Measurements from ENCODE around the gene TNS1.
"Not testable (repeated sequence)": the region's sequence is repeated elsewhere in the genome, so short reads cannot be mapped to it uniquely, and the experiment has no call there.

The TNS1 gene

GRCh38 chr2:218029366-218030360 lies 26.9 kb upstream of the TNS1 start:
- no peak for DNase-seq

GRCh38 chr2:218028562-218029348 lies 26.0 kb upstream of the TNS1 start:
- no peak for DNase-seq

- DNase-seq: no peak
Observed at GRCh38 chr2:218028189-218028495, 25.3 kb upstream of the TNS1 start.

GRCh38 chr2:218027426-218028188 lies 24.8 kb upstream of the TNS1 start:
- no peak for DNase-seq

GRCh38 chr2:218026676-218027425 lies 24.1 kb upstream of the TNS1 start:
- no peak for DNase-seq

GRCh38 chr2:218026244-218026643 lies 23.4 kb upstream of the TNS1 start:
- DNase-seq: no peak

GRCh38 chr2:218024871-218025270 lies 22.1 kb upstream of the TNS1 start:
- no peak for DNase-seq

- no peak for DNase-seq
Observed at GRCh38 chr2:218024336-218024735, 21.5 kb upstream of the TNS1 start.

- DNase-seq: no peak
Observed at GRCh38 chr2:218023636-218024035, 20.8 kb upstream of the TNS1 start.

GRCh38 chr2:218022851-218023530 lies 20.2 kb upstream of the TNS1 start:
- DNase-seq: no peak

GRCh38 chr2:218022131-218022850 lies 19.5 kb upstream of the TNS1 start:
- DNase-seq: no peak

- DNase-seq: no peak
Observed at GRCh38 chr2:218021536-218022071, 18.8 kb upstream of the TNS1 start.

- no peak for DNase-seq
Observed at GRCh38 chr2:218020966-218021535, 18.3 kb upstream of the TNS1 start.

GRCh38 chr2:218020281-218020680 lies 17.5 kb upstream of the TNS1 start:
- no peak for DNase-seq

- no peak for DNase-seq
Observed at GRCh38 chr2:218019411-218020060, 16.7 kb upstream of the TNS1 start.

- not testable (repeated sequence) for DNase-seq
Observed at GRCh38 chr2:218018842-218019125, 16.0 kb upstream of the TNS1 start.

GRCh38 chr2:218017211-218018053 lies 14.6 kb upstream of the TNS1 start:
- no peak for DNase-seq

- DNase-seq: no peak
Observed at GRCh38 chr2:218016810-218017209, 14.0 kb upstream of the TNS1 start.
